IPS-NIHi7 (cell line): ENCODE measurements around the gene RRM1.
"Not testable (repeated sequence)": the region's sequence is repeated elsewhere in the genome, so short reads cannot be mapped to it uniquely, and the experiment has no call there.

ENCODE experiments used
- DNase-seq: peaks from one replicate; pipeline ENCODE4 v3.0.0; 2012; ENCODE audit warnings: mixed read lengths; ENCODE audit errors: extremely low spot score

RRM1 gene

GRCh38 chr11:4138497-4138896 is 43.9 kb downstream of the RRM1 start:
- no peak for DNase-seq

- no peak for DNase-seq
Measured at GRCh38 chr11:4140067-4140636, 45.6 kb downstream of the RRM1 start.

GRCh38 chr11:4146070-4146771 is 51.6 kb downstream of the RRM1 start:
- DNase-seq = no peak

GRCh38 chr11:4146772-4147098 is 52.1 kb downstream of the RRM1 start:
- no peak for DNase-seq

GRCh38 chr11:4154503-4154902 is 59.9 kb downstream of the RRM1 start:
- DNase-seq = no peak

GRCh38 chr11:4156571-4156970 is 62.0 kb downstream of the RRM1 start:
- no peak for DNase-seq

GRCh38 chr11:4158818-4159217 is 64.2 kb downstream of the RRM1 start:
- not testable (repeated sequence) for DNase-seq

GRCh38 chr11:4161305-4161704 is 66.7 kb downstream of the RRM1 start:
- DNase-seq = no peak

GRCh38 chr11:4164884-4165590 is 70.4 kb downstream of the RRM1 start:
- no peak for DNase-seq

- DNase-seq = no peak
Measured at GRCh38 chr11:4167292-4167691, 72.7 kb downstream of the RRM1 start.

- no peak for DNase-seq
Measured at GRCh38 chr11:4167758-4168157, 73.2 kb downstream of the RRM1 start.

GRCh38 chr11:4175620-4176350 is 81.2 kb downstream of the RRM1 start:
- DNase-seq = not testable (repeated sequence)

GRCh38 chr11:4178813-4179662 is 84.4 kb downstream of the RRM1 start:
- peak; percentile 5 for DNase-seq

GRCh38 chr11:4180441-4181183 is 86.0 kb downstream of the RRM1 start:
- DNase-seq = peak; percentile 3

GRCh38 chr11:4181782-4182721 is 87.5 kb downstream of the RRM1 start:
- DNase-seq = peak; percentile 76

- DNase-seq = no peak
Measured at GRCh38 chr11:4183410-4184057, 88.9 kb downstream of the RRM1 start.

GRCh38 chr11:4184163-4184916 is 89.7 kb downstream of the RRM1 start:
- DNase-seq = no peak

GRCh38 chr11:4185561-4185960 is 91.0 kb downstream of the RRM1 start:
- no peak for DNase-seq
